HL-60 (cell line): Measurements from ENCODE around the gene RPL10A.

Experiments used
- CTCF ChIP-seq: IDR thresholded peaks from one replicate; pipeline ENCODE4 v1.5.1; 2011; ENCODE audit warnings: low read length, control low read depth, inconsistent platforms; ENCODE audit not compliant: insufficient read depth
- POLR2AphosphoS5 ChIP-seq: IDR thresholded peaks from 2 replicates; pipeline ENCODE4 v1.6.1; 2012; ENCODE audit warnings: low read depth

- no peak for TF ChIP-seq CTCF
- TF ChIP-seq POLR2AphosphoS5, result no peak
Measured at GRCh38 chr6:35510916-35511561, 42.8 kb downstream of the RPL10A start.
